ENCODE measurements around the gene SPRYD3.

SPRYD3 gene

GRCh38 chr12:53074999-53075370, 4.2 kb downstream of the SPRYD3 start:
- H2AFZ ChIP-seq (ENCODE audit: low read length): no peak overlapping the region
- H3K27ac ChIP-seq (ENCODE audit: low read depth, low read length, poor library complexity, severe bottlenecking): no peak overlapping the region
- no peak overlapping the region for H3K9ac ChIP-seq (ENCODE audit: low read length)
- no peaks in the 10 kb centered on the region for H3K27me3 ChIP-seq (ENCODE audit: insufficient read depth, low read length)
- no peaks in the 10 kb centered on the region for H3F3A ChIP-seq (ENCODE audit: insufficient read depth, low read length)
- peaks cover 20% of the 10 kb centered on the region for H3K4me1 ChIP-seq (ENCODE audit: insufficient read depth, low read length, severe bottlenecking)
- H4K20me1 ChIP-seq (ENCODE audit: insufficient read depth, low read length): no peaks in the 10 kb centered on the region
- peaks cover 25% of the 10 kb centered on the region for H3K36me3 ChIP-seq (ENCODE audit: insufficient read depth, low read length)
- no peaks in the 10 kb centered on the region for H3K79me2 ChIP-seq (ENCODE audit: insufficient read depth, low read length)
- H3K9me3 ChIP-seq (ENCODE audit: low read length): no peaks in the 10 kb centered on the region
- no peak overlapping the region for H3K4me3 ChIP-seq (ENCODE audit: low read depth, low read length, poor library complexity, severe bottlenecking)
- H3K9me2 ChIP-seq (ENCODE audit: low read depth, low read length): no peaks in the 10 kb centered on the region
- H3K4me2 ChIP-seq (ENCODE audit: low read length): no peak overlapping the region
- no peak for TF ChIP-seq EZH2 (IDR thresholded peaks at IDR 0.05; ENCODE audit: borderline replicate concordance, low read length)
- no peak for TF ChIP-seq CTCF (IDR thresholded peaks at IDR 0.05; ENCODE audit: low read length)

- H3K27ac ChIP-seq (ENCODE audit: low read depth, low read length, poor library complexity, severe bottlenecking): no peak overlapping the region
- TF ChIP-seq EZH2 (IDR thresholded peaks at IDR 0.05; ENCODE audit: borderline replicate concordance, low read length) (no peak), CTCF (IDR thresholded peaks at IDR 0.05; ENCODE audit: low read length) (no peak)
- no peaks in the 10 kb centered on the region for H3K27me3 ChIP-seq (ENCODE audit: insufficient read depth, low read length)
- H3F3A ChIP-seq (ENCODE audit: insufficient read depth, low read length): no peaks in the 10 kb centered on the region
- no peak overlapping the region for H3K4me3 ChIP-seq (ENCODE audit: low read depth, low read length, poor library complexity, severe bottlenecking)
- H3K79me2 ChIP-seq (ENCODE audit: insufficient read depth, low read length): no peaks in the 10 kb centered on the region
- no peaks in the 10 kb centered on the region for H4K20me1 ChIP-seq (ENCODE audit: insufficient read depth, low read length)
- no peaks in the 10 kb centered on the region for H3K9me3 ChIP-seq (ENCODE audit: low read length)
- peaks cover 14% of the 10 kb centered on the region for H3K4me1 ChIP-seq (ENCODE audit: insufficient read depth, low read length, severe bottlenecking)
- H3K9ac ChIP-seq (ENCODE audit: low read length): no peak overlapping the region
- no peak overlapping the region for H3K4me2 ChIP-seq (ENCODE audit: low read length)
- H3K36me3 ChIP-seq (ENCODE audit: insufficient read depth, low read length): peaks cover 25% of the 10 kb centered on the region
- no peak overlapping the region for H2AFZ ChIP-seq (ENCODE audit: low read length)
- no peaks in the 10 kb centered on the region for H3K9me2 ChIP-seq (ENCODE audit: low read depth, low read length)
These were observed 4.7 kb downstream of the SPRYD3 start for GRCh38 chr12:53074283-53074998.

- no peaks in the 10 kb centered on the region for H3K79me2 ChIP-seq (ENCODE audit: insufficient read depth, low read length)
- H2AFZ ChIP-seq (ENCODE audit: low read length): no peak overlapping the region
- no peaks in the 10 kb centered on the region for H3K9me3 ChIP-seq (ENCODE audit: low read length)
- no peaks in the 10 kb centered on the region for H3K27me3 ChIP-seq (ENCODE audit: insufficient read depth, low read length)
- H4K20me1 ChIP-seq (ENCODE audit: insufficient read depth, low read length): no peaks in the 10 kb centered on the region
- no peaks in the 10 kb centered on the region for H3K9me2 ChIP-seq (ENCODE audit: low read depth, low read length)
- peaks cover 14% of the 10 kb centered on the region for H3K4me1 ChIP-seq (ENCODE audit: insufficient read depth, low read length, severe bottlenecking)
- H3K27ac ChIP-seq (ENCODE audit: low read depth, low read length, poor library complexity, severe bottlenecking): no peak overlapping the region
- H3K36me3 ChIP-seq (ENCODE audit: insufficient read depth, low read length): peaks cover 25% of the 10 kb centered on the region
- H3F3A ChIP-seq (ENCODE audit: insufficient read depth, low read length): no peaks in the 10 kb centered on the region
- TF ChIP-seq EZH2 (IDR thresholded peaks at IDR 0.05; ENCODE audit: borderline replicate concordance, low read length) (no peak), CTCF (IDR thresholded peaks at IDR 0.05; ENCODE audit: low read length) (no peak)
- H3K4me3 ChIP-seq (ENCODE audit: low read depth, low read length, poor library complexity, severe bottlenecking): no peak overlapping the region
- H3K4me2 ChIP-seq (ENCODE audit: low read length): no peak overlapping the region
- H3K9ac ChIP-seq (ENCODE audit: low read length): no peak overlapping the region
These were observed 5.3 kb downstream of the SPRYD3 start for GRCh38 chr12:53073881-53074280.
